Fibroblast of lung (primary cell): ENCODE results near the gene GRXCR2. TPM values are rescaled to one million over a fixed set of nuclear protein-coding genes. Genes with fewer than 3 reads are reported as not detected.

Experiments used
- DNase-seq, 2 donors: peaks; one replicate each; pipeline versions ENCODE4 v3.0.0 to v3.0.0-alpha.2; 2010; ENCODE audit warnings: low read depth in 2 of 2
- H2AFZ ChIP-seq: 2 replicates; pipeline ENCODE4 v1.5.1; 2012; ENCODE audit warnings: low read length, control low read depth, inconsistent platforms
- H3K27ac ChIP-seq: 2 replicates; pipeline ENCODE4 v1.5.1; 2011; ENCODE audit warnings: low read length, control low read depth; ENCODE audit not compliant: insufficient read depth
- H3K27me3 ChIP-seq: 2 replicates; pipeline ENCODE4 v1.5.1; 2011; ENCODE audit warnings: mild to moderate bottlenecking, low read length; ENCODE audit not compliant: control insufficient read depth, insufficient read depth
- H3K36me3 ChIP-seq: 2 replicates; pipeline ENCODE4 v1.5.1; 2011; ENCODE audit warnings: low read length; ENCODE audit not compliant: control insufficient read depth, insufficient read depth
- H3K4me1 ChIP-seq: 2 replicates; pipeline ENCODE4 v1.5.1; 2011; ENCODE audit warnings: low read length; ENCODE audit not compliant: control insufficient read depth, insufficient read depth; ENCODE audit errors: extremely low read depth
- H3K4me2 ChIP-seq: 2 replicates; pipeline ENCODE4 v1.5.1; 2011; ENCODE audit warnings: low read length, control low read depth; ENCODE audit not compliant: insufficient read depth; ENCODE audit errors: extremely low read depth
- H3K4me3 ChIP-seq, 4 experiments: fragments of 200-600 bp in 1 of 4; sonication (generic) in 1 of 4; replicated peaks in 1 of 4; 2 replicates each; pipeline ENCODE4 v1.5.1; 2011 to 2016; ENCODE audit warnings: low read length in 4 of 4, low read depth in 3 of 4, mild to moderate bottlenecking in 3 of 4, control low read depth in 2 of 4, inconsistent platforms in 1 of 4, mixed read lengths in 1 of 4; ENCODE audit not compliant: insufficient read depth in 1 of 4; ENCODE audit errors: control extremely low read depth in 1 of 4
- H3K79me2 ChIP-seq: 2 replicates; pipeline ENCODE4 v1.5.1; 2012; ENCODE audit warnings: mild to moderate bottlenecking, low read length, inconsistent platforms; ENCODE audit not compliant: control insufficient read depth, insufficient read depth
- H3K9ac ChIP-seq: 2 replicates; pipeline ENCODE4 v1.5.1; 2011; ENCODE audit warnings: mild to moderate bottlenecking, low read length, control low read depth; ENCODE audit not compliant: insufficient read depth
- H3K9me3 ChIP-seq: 2 replicates; pipeline ENCODE4 v1.5.1; 2012; ENCODE audit warnings: low read depth, low read length; ENCODE audit not compliant: control insufficient read depth, insufficient read depth
- H4K20me1 ChIP-seq: 2 replicates; pipeline ENCODE4 v1.5.1; 2011; ENCODE audit warnings: low read length; ENCODE audit not compliant: control insufficient read depth, insufficient read depth; ENCODE audit errors: extremely low read depth
- CTCF ChIP-seq, 2 donors: IDR thresholded peaks in 1 of 2; conservative IDR thresholded peaks in 1 of 2; 1 replicate in 1 of 2; 2 replicates in 1 of 2; pipeline ENCODE4 v1.5.1; 2011 to 2012; ENCODE audit warnings: low read length in 2 of 2, control low read depth in 1 of 2, inconsistent platforms in 1 of 2, low read depth in 1 of 2, mild to moderate bottlenecking in 1 of 2
- EZH2 ChIP-seq: IDR thresholded peaks from 2 replicates; pipeline ENCODE4 v1.5.1; 2012; ENCODE audit warnings: low read length, control low read depth, mild to moderate bottlenecking; ENCODE audit errors: missing control alignments
- polyA plus RNA-seq, 2 donors: library from polyadenylated mRNA; depleted of rRNA in 1 of 2; stranded (reverse) in 1 of 2; unstranded in 1 of 2; fragments of >200 nt; gene quantifications; 2 replicates each; pipeline ENCODE4 v1.2.1, GENCODE V29; 2011 to 2012; ENCODE audit warnings: missing spikeins in 1 of 2
- total RNA-seq: library from RNA; depleted of rRNA; stranded (reverse); fragments of >200 nt; gene quantifications from 2 replicates; pipeline ENCODE4 v1.2.1, GENCODE V29; 2014

GRXCR2 gene
- total and polyA plus RNA-seq, 2 donors (not counting 1 experiment from before 2014, with no cell fraction given) = not detected

GRCh38 chr5:145835848-145836239 lies 37.0 kb downstream of the GRXCR2 start:
- H4K20me1 ChIP-seq = no peaks in the 10 kb centered on the region
- H3K4me2 ChIP-seq = peak overlapping the region; percentile 79
- no peaks in the 10 kb centered on the region for H3K27me3 ChIP-seq
- no peak for DNase-seq
- no peaks in the 10 kb centered on the region for H3K79me2 ChIP-seq
- peak overlapping the region; percentile 49 to 83 (median 67) for H3K4me3 ChIP-seq
- peak overlapping the region; percentile 85 for H2AFZ ChIP-seq
- no peaks in the 10 kb centered on the region for H3K36me3 ChIP-seq
- TF ChIP-seq EZH2 = no peak
- no peak for TF ChIP-seq CTCF (conservative IDR thresholded peaks at IDR 0.05 in 1 of 2, IDR thresholded peaks at IDR 0.05 in 1 of 2; ENCODE audit: low read depth in 1 of 2, low read length in 2 of 2)
- peaks cover 2% of the 10 kb centered on the region for H3K4me1 ChIP-seq
- H3K27ac ChIP-seq = peak overlapping the region; percentile 53
- H3K9ac ChIP-seq = no peak overlapping the region
- no peaks in the 10 kb centered on the region for H3K9me3 ChIP-seq

GRCh38 chr5:145834917-145835847 lies 37.6 kb downstream of the GRXCR2 start, which contains the start of gene PRELID2:
Gene PRELID2, minus strand, starts transcription at chr5:145835342. Its CDS starts 91 bp downstream, at chr5:145835251.
- peak within 1 kb of the TSS; percentile 49 to 83 (median 78) for H3K4me3 ChIP-seq
- DNase-seq = peak; percentile 88

More at GRCh38 chr5:145834917-145835847, 37.6 kb downstream of the GRXCR2 start, which contains the start of gene PRELID2:
- Histone ChIP-seq H2AFZ (peak within 1 kb of the TSS; percentile 96), H3K27ac (peak within 1 kb of the TSS; percentile 53), H3K4me1 (peaks cover 2% of the 10 kb centered on the region), H4K20me1 (no peaks in the 10 kb centered on the region), H3K36me3 (no peaks in the 10 kb centered on the region), H3K27me3 (no peaks in the 10 kb centered on the region), H3K79me2 (no peaks in the 10 kb centered on the region), H3K9ac (peak within 1 kb of the TSS; percentile 63), H3K4me2 (peak within 1 kb of the TSS; percentile 79), H3K9me3 (no peaks in the 10 kb centered on the region)
- TF ChIP-seq CTCF (conservative IDR thresholded peaks at IDR 0.05 in 1 of 2, IDR thresholded peaks at IDR 0.05 in 1 of 2; ENCODE audit: low read depth in 1 of 2, low read length in 2 of 2) = no peak
- TF ChIP-seq EZH2 = no peak
